ENCODE measurements around the gene CENPO. TPM values are rescaled to one million over a fixed set of nuclear protein-coding genes. Genes with fewer than 3 reads are reported as not detected.

CENPO gene
- total and polyA plus RNA-seq, 9 donors: 11.7 to 22.2 (median 17.7) TPM

GRCh38 chr2:24871852-24872333, 78.7 kb downstream of the CENPO start:
- Histone ChIP-seq H3K9me3 (replicated peaks; ENCODE audit: control insufficient read depth, low read depth, low read length) (no peaks in the 10 kb centered on the region), H3K4me3 (ENCODE audit: low read length) (no peak overlapping the region), H3K27me3 (ENCODE audit: control insufficient read depth, insufficient read depth, low read length) (no peaks in the 10 kb centered on the region), H3K4me1 (ENCODE audit: control insufficient read depth, insufficient read depth, low read length) (peaks cover 13% of the 10 kb centered on the region), H3K27ac (ENCODE audit: low read length) (no peak overlapping the region), H3K36me3 (ENCODE audit: control insufficient read depth, insufficient read depth, low read length) (peaks cover 6% of the 10 kb centered on the region)
- DNase-seq: no peak
- WGBS (ENCODE audit: insufficient coverage): 74% methylated on average over 12 of the region's 12 CpGs

Other genes with a start within 250 kb of the CENPO start
- 60.9 TPM for gene PTRHD1, start within 50 bp of the CENPO start, total RNA-seq
- gene PTRHD1, start within 50 bp of the CENPO start, polyA plus RNA-seq (ENCODE audit: insufficient read depth in 1 of 8, insufficient read length in 8 of 8, low replicate concordance in 1 of 8): 10 to 100 TPM; 35.9 to 58.9 (median 41.8) TPM
- 19.7 TPM for gene ADCY3, start 126.8 kb downstream of the CENPO start, total RNA-seq
- 10 to 100 TPM; 20.4 to 37.7 (median 30.0) TPM for gene ADCY3, start 126.8 kb downstream of the CENPO start, polyA plus RNA-seq (ENCODE audit: insufficient read depth in 1 of 8, insufficient read length in 8 of 8, low replicate concordance in 1 of 8)
- gene DNAJC27, start 178.5 kb downstream of the CENPO start, total RNA-seq: 5.4 TPM
- 1 to 10 TPM; 4.7 to 6.1 (median 5.3) TPM for gene DNAJC27, start 178.5 kb downstream of the CENPO start, polyA plus RNA-seq (ENCODE audit: insufficient read depth in 1 of 8, insufficient read length in 8 of 8, low replicate concordance in 1 of 8)
- gene EFR3B, start 248.7 kb downstream of the CENPO start, total RNA-seq: 3.2 TPM
- gene EFR3B, start 248.7 kb downstream of the CENPO start, polyA plus RNA-seq (ENCODE audit: insufficient read depth in 1 of 8, insufficient read length in 8 of 8, low replicate concordance in 1 of 8): 1 to 10 TPM; 3.5 to 5.5 (median 4.8) TPM

Measured in muscle of leg (tissue), 11 donors.